CD4-positive, alpha-beta T cell treated with Interleukin-17A for 1 hour (primary cell): ENCODE measurements around the gene CLSTN2.
"Not testable (repeated sequence)": the region's sequence is repeated elsewhere in the genome, so short reads cannot be mapped to it uniquely, and the experiment has no call there.

Experiments
- DNase-seq: peaks from one replicate; pipeline ENCODE4 v3.0.0-alpha.2; 2020

Gene CLSTN2

GRCh38 chr3:140394488-140395133, 459.6 kb downstream of the CLSTN2 start:
- DNase-seq, result no peak

GRCh38 chr3:140395134-140396075, 460.4 kb downstream of the CLSTN2 start:
- DNase-seq, result no peak

DNA sequence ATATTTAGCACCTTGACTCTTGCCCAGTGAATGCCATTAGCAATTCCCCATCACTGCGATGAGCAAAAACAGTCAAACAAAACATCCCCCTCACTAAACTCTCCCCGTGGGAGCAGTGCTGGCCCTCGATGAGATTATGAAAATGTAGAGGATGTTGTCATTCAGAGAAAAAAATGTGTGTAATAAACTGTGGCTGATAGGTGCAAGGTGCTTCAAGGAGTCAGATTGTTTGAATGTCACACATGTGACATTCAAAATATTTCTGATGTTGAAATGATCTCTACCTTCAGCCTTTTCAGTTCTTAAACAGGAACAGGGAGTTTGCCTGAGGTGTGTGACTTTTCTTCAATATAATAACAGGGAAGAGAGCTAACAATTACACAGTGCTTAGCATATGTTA, 461.1 kb downstream of the CLSTN2 start:
- no peak for DNase-seq

DNA sequence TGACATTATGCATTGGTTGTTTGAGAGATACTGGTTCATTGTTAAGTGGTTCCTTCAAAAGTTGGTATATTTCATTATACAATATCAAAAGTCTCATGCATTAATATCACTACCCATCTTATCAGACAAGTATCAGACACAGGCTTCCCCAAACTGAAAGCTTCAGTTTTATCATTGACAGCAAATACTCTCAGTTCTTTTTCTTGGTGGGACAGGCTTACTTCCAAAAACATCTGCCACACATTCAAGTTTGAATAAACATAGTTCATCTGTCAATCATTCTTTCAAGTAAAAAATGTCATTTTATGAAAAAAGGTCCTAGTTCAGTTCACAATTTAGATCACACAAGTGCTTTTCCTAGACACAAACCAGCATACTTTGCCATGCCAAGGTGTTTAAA, 462.9 kb downstream of the CLSTN2 start:
- DNase-seq, result no peak

DNA sequence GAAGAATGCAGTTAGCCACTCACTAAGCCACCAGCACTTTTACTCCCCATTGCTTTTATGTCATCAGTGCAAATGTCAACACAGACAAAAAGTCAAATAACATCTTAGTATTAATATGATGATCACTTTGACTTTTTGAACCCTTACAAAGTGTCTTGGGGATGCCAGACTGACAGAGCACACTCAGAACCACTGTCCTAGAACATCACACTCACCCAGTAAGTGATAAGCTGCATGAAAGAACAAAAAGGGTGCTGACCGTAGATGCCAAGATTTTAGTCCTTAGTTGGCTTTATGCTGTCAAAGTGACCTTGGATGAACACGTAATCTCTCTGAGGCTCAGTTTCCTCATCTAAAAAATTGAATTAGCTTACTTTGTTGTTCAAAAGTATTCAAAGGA, 463.4 kb downstream of the CLSTN2 start:
- no peak for DNase-seq

GRCh38 chr3:140399871-140400270, 464.9 kb downstream of the CLSTN2 start:
- DNase-seq, result no peak

DNA sequence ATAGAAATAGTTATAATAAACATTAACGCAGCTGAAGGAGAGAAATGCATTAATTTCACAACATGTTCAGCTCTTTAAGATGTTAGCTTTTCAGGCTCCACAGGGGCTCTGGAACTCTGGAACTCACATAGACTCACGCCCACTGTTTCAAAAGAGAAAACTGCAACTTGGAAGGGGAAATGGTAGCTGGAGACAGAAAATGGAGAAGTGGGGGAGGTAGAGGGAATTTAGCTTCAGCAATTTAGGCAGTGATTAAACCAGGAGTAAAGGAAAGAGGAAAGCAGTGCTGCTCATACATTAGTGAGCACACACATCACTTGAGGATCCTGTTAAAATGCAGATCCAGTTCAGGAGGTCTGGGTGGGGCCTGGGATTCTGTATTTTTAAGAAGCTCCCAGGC, 468.1 kb downstream of the CLSTN2 start:
- DNase-seq, result no peak

- no peak for DNase-seq
These were observed 468.6 kb downstream of the CLSTN2 start for GRCh38 chr3:140403608-140404007.

- no peak for DNase-seq
These were observed 471.7 kb downstream of the CLSTN2 start for GRCh38 chr3:140406655-140407054.

GRCh38 chr3:140408252-140408651, 473.3 kb downstream of the CLSTN2 start:
- no peak for DNase-seq

DNA sequence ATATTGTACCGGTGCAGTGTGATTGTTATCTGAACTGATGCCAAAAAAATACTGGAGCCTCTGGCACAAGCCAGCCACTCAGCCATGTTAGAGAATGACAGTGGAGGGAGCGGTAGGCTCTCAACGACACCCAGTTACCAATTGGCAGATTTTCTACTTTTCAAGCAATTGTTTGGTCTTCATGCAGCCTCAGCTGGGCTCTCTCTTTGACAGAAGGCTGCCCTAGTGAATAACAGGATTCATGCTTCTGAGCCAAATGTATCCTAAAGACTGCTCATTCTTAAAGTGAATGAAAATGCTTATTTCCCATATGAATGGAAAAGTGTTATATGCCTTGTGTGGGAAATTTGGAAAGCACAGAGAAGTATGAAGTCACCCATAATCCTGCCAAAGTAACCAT, 481.7 kb downstream of the CLSTN2 start:
- no peak for DNase-seq

DNA sequence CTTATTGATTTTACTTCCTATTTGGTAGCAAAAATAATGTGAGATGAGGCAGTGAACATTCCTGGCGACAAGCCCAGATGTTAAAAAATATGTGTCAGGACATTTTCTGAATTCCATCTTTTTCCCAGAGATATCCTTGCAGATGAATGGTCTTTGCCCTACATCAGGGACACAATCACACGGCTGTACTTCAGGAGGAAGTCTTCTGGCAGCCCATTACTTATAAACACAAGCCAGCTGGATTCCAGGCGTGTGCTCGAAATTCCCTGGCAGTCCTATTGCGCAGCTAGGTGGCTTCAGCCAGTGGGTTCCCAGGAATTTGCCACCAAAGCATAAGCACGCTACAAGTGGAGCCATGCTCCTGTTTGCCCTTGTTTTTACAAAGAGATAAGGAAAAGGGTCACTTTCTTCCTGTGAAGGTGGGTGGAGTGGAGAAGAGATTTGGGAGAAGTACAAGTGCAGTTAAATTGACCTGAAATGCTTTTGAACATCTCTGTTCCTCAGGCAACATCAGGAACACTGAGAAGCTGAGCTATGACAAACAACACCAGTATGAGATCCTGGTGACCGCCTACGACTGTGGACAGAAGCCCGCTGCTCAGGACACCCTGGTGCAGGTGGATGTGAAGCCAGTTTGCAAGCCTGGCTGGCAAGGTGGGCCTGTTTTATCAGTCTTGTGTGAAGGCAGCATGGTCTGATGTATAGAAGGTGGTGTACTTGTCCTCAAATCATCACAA, 485.8 kb downstream of the CLSTN2 start:
- no peak for DNase-seq

DNA sequence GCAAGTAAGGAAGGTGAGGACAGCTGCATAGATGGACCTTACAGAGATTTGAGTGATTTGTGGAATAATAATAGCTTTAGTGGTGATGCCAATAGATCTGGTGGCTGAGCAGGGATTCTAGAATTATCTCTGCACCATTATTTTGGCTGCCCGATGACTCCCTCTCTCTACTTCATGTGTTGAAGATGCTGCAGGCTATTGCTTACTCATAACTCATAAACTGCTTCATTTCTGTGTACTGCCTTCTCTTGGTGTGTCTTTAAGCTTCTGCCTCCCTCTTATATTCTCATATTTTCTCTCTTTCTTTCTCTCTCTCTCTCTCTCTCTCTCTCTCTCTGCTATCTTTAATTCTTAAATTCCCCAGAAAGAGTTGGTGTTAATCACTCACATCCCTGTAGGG, 486.9 kb downstream of the CLSTN2 start:
- no peak for DNase-seq

DNA sequence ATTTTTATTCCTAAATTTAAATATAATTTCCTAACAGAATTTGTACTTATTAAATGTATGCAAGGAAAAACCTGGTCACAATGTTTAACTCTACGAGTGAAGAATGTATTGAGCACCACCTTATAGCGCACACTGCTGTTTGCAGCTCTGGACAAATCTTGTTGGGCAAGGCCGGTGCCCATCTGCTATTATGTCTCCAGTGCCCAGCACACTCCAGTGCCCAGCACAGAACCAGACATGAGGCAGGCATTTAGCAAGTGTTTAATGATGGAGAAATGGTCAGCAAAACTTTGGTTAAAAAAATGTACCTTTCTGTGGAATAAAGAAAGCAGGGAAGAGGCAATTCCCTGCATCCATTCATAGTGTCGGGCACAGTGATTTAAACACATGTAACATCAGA, 488.2 kb downstream of the CLSTN2 start:
- no peak for DNase-seq

GRCh38 chr3:140423574-140423973, 488.6 kb downstream of the CLSTN2 start:
- not testable (repeated sequence) for DNase-seq

DNA sequence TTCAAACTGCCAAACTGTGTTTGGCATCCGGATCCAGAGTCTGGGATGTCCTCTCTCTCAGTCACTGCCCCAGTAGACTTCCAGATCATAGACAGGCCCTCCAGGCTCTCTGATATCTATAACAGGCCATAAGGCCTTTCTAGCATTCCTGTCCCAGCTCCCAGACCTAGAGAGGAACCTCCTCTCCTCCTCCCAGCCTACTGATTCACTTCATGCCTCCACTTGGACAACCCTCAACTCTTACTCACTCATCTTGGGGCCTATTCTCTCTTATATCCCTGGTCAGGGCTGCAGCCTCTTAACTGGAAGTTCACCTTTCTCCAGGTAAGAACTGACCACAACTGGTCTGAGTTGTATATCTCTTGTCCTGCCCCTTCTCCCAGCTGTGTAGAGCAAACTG, 489.2 kb downstream of the CLSTN2 start:
- DNase-seq, result no peak

DNA sequence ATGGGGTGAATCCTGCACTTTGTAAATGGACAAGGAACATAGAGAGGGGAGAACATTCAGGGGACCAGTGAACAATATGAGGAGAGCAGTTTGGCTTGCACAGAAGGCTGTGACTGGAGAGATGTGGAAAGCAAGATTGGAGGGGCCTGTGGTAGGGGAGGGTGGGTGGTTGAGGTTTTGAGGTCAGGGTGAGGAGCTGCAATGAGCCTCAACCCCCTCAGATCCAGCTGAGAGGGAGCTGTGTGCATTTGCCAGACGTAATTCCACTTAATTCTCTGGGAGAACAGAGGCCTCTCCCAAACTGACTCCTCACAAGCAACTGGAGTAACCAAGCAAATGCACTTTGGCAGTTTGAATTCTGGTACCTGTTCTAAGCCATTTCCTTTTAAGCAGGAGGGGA, 489.7 kb downstream of the CLSTN2 start:
- no peak for DNase-seq

GRCh38 chr3:140427786-140428185, 492.8 kb downstream of the CLSTN2 start:
- no peak for DNase-seq

DNA sequence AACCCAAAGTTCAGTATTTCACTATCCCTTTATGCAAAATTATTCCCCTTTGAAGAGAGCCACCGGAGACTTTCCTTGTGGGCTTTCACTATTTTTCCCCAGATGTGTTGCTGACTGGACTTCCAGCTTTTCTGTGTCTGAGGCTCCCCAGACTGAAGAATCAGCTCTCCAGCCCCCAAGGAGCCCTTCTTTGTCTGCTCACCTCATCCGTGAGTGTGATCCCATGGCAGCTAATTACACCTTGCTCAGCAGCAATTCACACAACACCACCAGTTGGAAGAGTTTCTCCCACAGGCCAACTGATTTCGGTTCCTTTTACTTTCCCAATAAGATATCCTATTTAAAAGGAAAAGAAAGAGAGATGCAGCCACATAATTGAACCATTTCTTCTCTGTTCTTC, 493.4 kb downstream of the CLSTN2 start:
- no peak for DNase-seq

- DNase-seq, result no peak
These were observed 494.8 kb downstream of the CLSTN2 start for GRCh38 chr3:140429791-140430190.

GRCh38 chr3:140430494-140430893, 495.5 kb downstream of the CLSTN2 start:
- no peak for DNase-seq

DNA sequence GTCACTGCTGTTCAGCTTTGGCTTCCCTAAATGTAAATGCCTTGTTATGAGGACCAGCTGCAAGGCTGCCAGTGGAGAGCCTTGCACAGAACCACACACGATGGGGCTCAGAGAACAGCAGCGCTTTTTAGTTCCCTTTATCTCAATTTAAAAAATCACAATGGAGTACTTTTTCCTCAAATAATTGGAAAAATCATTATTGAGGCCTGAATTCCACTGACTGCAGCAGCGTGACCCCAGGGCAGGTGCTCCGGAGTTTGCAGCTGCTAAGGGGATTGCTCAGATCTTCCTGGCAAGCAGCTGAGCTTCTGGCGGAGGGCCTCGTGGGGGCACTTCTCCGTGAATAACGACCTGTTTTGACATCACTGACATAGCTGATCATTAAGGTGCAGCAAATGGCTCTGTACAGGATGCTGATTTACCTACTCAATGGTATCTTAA, 497.3 kb downstream of the CLSTN2 start:
- DNase-seq, result no peak

DNA sequence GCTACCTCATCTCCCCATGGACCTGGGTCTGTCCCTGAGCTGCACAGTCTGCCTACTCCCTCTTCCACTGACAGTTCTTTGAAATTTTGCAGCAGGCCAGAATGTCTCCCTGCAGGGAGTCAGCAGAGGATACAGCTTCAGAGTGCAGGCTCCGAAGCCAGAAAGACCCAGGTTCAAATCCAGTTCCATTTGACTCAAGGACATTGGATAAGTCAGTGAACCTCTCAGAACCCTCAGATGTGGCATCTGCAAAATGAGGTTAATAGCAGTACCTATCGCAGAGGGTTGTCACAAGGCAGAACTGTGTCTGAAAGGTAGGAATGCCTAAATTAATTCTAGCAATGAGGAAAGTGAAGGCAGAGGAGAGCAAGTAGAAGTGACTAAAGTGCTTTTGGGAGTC, 498.4 kb downstream of the CLSTN2 start:
- DNase-seq, result no peak
